ENCODE measurements around the gene SEMA5A.

Gene SEMA5A

GRCh38 chr5:9046756-9047481, 499.0 kb downstream of the SEMA5A start:
- DNase-seq, result no peak

GRCh38 chr5:9045946-9046345, 499.9 kb downstream of the SEMA5A start:
- no peak for DNase-seq

- DNase-seq, result no peak
Observed at GRCh38 chr5:9042241-9042640, 503.6 kb downstream of the SEMA5A start.

- DNase-seq, result no peak
Observed at GRCh38 chr5:9040475-9040874, 505.4 kb downstream of the SEMA5A start.

GRCh38 chr5:9037048-9037447, 508.8 kb downstream of the SEMA5A start:
- no peak for DNase-seq

GRCh38 chr5:9035346-9035745, 510.5 kb downstream of the SEMA5A start:
- DNase-seq, result no peak

- DNase-seq, result no peak
Observed at GRCh38 chr5:9034649-9035048, 511.2 kb downstream of the SEMA5A start.

GRCh38 chr5:9033524-9033923, 512.4 kb downstream of the SEMA5A start:
- no peak for DNase-seq

- no peak for DNase-seq
Observed at GRCh38 chr5:9025942-9026341, 519.9 kb downstream of the SEMA5A start.

- DNase-seq, result no peak
Observed at GRCh38 chr5:9020996-9021395, 524.9 kb downstream of the SEMA5A start.

- DNase-seq, result no peak
Observed at GRCh38 chr5:9015937-9016270, 530.0 kb downstream of the SEMA5A start.

GRCh38 chr5:9015260-9015936, 530.5 kb downstream of the SEMA5A start:
- DNase-seq, result no peak

- no peak for DNase-seq
Observed at GRCh38 chr5:9013147-9013546, 532.7 kb downstream of the SEMA5A start.

GRCh38 chr5:9009931-9010651, 535.8 kb downstream of the SEMA5A start:
- DNase-seq, result no peak

GRCh38 chr5:8997542-8998070, 548.3 kb downstream of the SEMA5A start:
- DNase-seq, result no peak

- DNase-seq, result no peak
Observed at GRCh38 chr5:8993031-8993430, 552.8 kb downstream of the SEMA5A start.

Data from stimulated activated CD4-positive, alpha-beta T cell treated with anti-CD3 and anti-CD28 coated beads, Interleukin-2, amount 100 ng/mL, for 24 hours (primary cell).